HUES64 (cell line): ENCODE data around the gene HSDL1.

Experiments
- H3K27ac ChIP-seq: 2 replicates; pipeline ENCODE4 v1.7.0; 2013; ENCODE audit warnings: low read depth, low read length, inconsistent platforms
- H3K27me3 ChIP-seq: 2 replicates; pipeline ENCODE4 v1.6.1; 2013; ENCODE audit warnings: mild to moderate bottlenecking, low read length; ENCODE audit not compliant: insufficient read depth
- H3K36me3 ChIP-seq: 2 replicates; pipeline ENCODE4 v1.6.1; 2013; ENCODE audit warnings: mild to moderate bottlenecking, low read length; ENCODE audit not compliant: insufficient read depth
- H3K4me1 ChIP-seq: 2 replicates; pipeline ENCODE4 v1.6.1; 2013; ENCODE audit warnings: mild to moderate bottlenecking, low read length, moderate library complexity; ENCODE audit not compliant: insufficient read depth
- H3K4me3 ChIP-seq: 2 replicates; pipeline ENCODE4 v1.5.1; 2013; ENCODE audit warnings: mild to moderate bottlenecking, low read length, moderate library complexity
- H3K9ac ChIP-seq: 2 replicates; pipeline ENCODE4 v1.6.1; 2013; ENCODE audit warnings: mild to moderate bottlenecking, low read depth, low read length
- H3K9me3 ChIP-seq: 2 replicates; pipeline ENCODE4 v1.6.1; 2013; ENCODE audit warnings: low read depth, low read length; ENCODE audit not compliant: insufficient read depth
- WGBS: fragments of 150-250, 120-280 bp; methylation state at CpG from one replicate; pipeline ENCODE4 v1.1.7; 2013; ENCODE audit warnings: missing lambda C conversion rate; 5-methylcytosine and 5-hydroxymethylcytosine counted together

HSDL1 gene

GRCh38 chr16:84169765-84170310 is 24.9 kb upstream of the HSDL1 start:
- H3K27me3 ChIP-seq = peaks cover 1% of the 10 kb centered on the region; the same call in 1 of the 2 replicates
- 87% methylated on average over 11 of the region's 11 CpGs for WGBS
- no peaks in the 10 kb centered on the region for H3K9me3 ChIP-seq

GRCh38 chr16:84166796-84167695 is 22.1 kb upstream of the HSDL1 start:
- Histone ChIP-seq H3K27ac (no peak overlapping the region), H3K4me1 (no peaks in the 10 kb centered on the region), H3K9me3 (no peaks in the 10 kb centered on the region), H3K4me3 (no peak overlapping the region), H3K27me3 (peaks cover 3% of the 10 kb centered on the region; the same call in 1 of the 2 replicates), H3K9ac (no peak overlapping the region), H3K36me3 (no peaks in the 10 kb centered on the region)
- WGBS = 88% methylated on average over 13 of the region's 13 CpGs

More at GRCh38 chr16:84169765-84170310, 24.9 kb upstream of the HSDL1 start:
- no peak overlapping the region for H3K27ac ChIP-seq
- H3K9ac ChIP-seq = no peak overlapping the region
- no peaks in the 10 kb centered on the region for H3K36me3 ChIP-seq
- no peaks in the 10 kb centered on the region for H3K4me1 ChIP-seq
- no peak overlapping the region for H3K4me3 ChIP-seq

DNA sequence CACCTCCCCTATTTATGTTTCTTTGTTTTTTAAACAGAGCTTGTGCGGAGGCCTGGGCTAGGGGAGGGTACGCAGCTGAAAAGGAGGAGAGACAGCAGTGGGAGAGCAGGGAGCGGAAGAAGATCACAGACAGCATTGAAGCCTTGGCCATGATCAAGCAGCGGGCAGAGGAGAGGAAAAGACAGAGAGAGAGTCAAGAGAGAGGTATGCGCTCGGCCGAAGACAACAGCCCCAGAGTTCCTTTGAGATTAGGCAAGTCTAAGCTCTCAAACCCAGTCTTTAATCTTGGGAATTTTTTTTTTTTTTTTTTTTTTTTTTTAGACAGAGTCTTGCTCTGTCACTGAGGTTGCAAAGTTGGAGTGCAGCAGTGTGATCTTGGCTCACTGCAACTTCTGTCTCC is 20.8 kb upstream of the HSDL1 start:
- Histone ChIP-seq H3K9ac (no peak overlapping the region), H3K27ac (no peak overlapping the region), H3K9me3 (no peaks in the 10 kb centered on the region), H3K27me3 (peaks cover 3% of the 10 kb centered on the region; the same call in 1 of the 2 replicates), H3K36me3 (no peaks in the 10 kb centered on the region), H3K4me1 (no peaks in the 10 kb centered on the region), H3K4me3 (no peak overlapping the region)
- 89% methylated on average over 7 of the region's 7 CpGs for WGBS

DNA sequence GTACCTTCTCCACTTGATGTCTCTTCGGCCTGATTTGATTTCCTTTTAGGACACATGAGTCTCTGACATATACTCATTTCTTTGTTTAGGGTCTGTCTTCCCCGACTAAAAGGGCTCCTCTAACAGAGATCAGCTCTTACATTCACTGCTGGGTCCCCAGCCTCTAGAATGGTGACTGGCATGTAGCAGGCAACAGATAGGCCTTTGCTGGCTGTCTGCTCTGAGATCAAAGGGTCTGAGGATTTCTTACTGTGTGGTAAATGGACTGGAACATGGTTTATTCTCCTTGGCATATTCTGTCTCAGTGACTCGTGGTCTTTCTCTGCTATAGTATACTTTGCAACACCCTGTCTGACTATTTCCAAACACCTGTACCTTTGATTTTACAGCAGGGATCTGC is 16.8 kb upstream of the HSDL1 start:
- H3K27me3 ChIP-seq = peaks cover 3% of the 10 kb centered on the region; the same call in 1 of the 2 replicates
- no peak overlapping the region for H3K4me3 ChIP-seq
- H3K4me1 ChIP-seq = no peaks in the 10 kb centered on the region
- H3K9ac ChIP-seq = no peak overlapping the region
- H3K36me3 ChIP-seq = no peaks in the 10 kb centered on the region
- H3K9me3 ChIP-seq = no peaks in the 10 kb centered on the region
- WGBS = 83% methylated on average over 3 of the region's 3 CpGs
- no peak overlapping the region for H3K27ac ChIP-seq

DNA sequence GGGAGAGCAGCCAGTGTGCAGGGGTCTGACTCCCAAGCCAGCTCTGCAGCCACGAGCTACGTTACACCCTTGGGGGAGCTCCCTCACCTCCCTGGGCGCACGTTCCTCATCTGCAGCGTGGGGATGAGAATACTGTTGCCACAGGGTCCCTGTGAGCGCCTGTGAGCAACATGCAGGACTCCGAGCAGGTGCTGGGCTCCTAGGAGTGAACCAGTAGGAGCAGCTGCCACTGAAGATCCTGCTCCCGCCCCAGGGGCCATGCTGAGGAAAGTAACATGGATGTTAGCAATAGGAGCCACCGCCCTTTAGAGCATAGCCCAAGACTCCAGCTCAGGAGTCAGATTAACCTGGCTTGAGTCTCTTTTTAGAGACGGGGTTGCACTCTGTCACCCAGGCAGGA is 16.1 kb upstream of the HSDL1 start:
- Histone ChIP-seq H3K36me3 (no peaks in the 10 kb centered on the region), H3K27me3 (peaks cover 3% of the 10 kb centered on the region; the same call in 1 of the 2 replicates), H3K9ac (no peak overlapping the region), H3K4me1 (no peaks in the 10 kb centered on the region), H3K27ac (no peak overlapping the region), H3K4me3 (no peak overlapping the region), H3K9me3 (no peaks in the 10 kb centered on the region)
- WGBS = 87% methylated on average over 10 of the region's 10 CpGs

GRCh38 chr16:84159800-84160199 is 14.8 kb upstream of the HSDL1 start:
- H3K9me3 ChIP-seq = no peaks in the 10 kb centered on the region
- H3K27me3 ChIP-seq = peaks cover 1% of the 10 kb centered on the region; the same call in 1 of the 2 replicates
- H3K4me3 ChIP-seq = no peak overlapping the region
- H3K4me1 ChIP-seq = no peaks in the 10 kb centered on the region
- WGBS = 83% methylated on average over 1 of the region's 1 CpG
- no peaks in the 10 kb centered on the region for H3K36me3 ChIP-seq
- H3K9ac ChIP-seq = no peak overlapping the region
- H3K27ac ChIP-seq = no peak overlapping the region

DNA sequence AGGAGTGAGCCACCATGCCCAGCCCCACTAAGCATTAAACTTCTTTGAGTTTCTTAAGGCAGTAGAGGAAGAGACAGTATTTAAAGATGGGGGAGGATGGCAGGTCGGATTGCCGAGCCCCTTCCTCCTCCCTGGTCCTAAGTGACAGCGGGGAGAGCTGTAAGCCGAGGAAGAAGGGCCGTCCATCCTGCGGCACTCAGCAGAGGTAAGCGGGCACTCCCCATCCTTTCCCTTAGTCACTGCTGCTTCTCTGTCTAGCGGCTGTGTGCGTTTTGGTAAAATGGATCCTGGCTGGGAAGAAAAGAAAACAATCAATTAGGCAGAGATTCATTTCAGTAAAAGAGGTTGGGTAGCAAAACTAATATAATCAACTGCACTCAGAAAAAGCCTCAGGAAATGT is 14.0 kb upstream of the HSDL1 start:
- Histone ChIP-seq H3K36me3 (no peaks in the 10 kb centered on the region), H3K27ac (no peak overlapping the region), H3K27me3 (no peaks in the 10 kb centered on the region), H3K9me3 (no peaks in the 10 kb centered on the region), H3K4me1 (peaks cover under 1% of the 10 kb centered on the region; the same call in 1 of the 2 replicates), H3K9ac (no peak overlapping the region), H3K4me3 (no peak overlapping the region)
- WGBS = 79% methylated on average over 7 of the region's 9 CpGs

GRCh38 chr16:84156342-84156784 is 11.4 kb upstream of the HSDL1 start:
- no peaks in the 10 kb centered on the region for H3K27me3 ChIP-seq
- 88% methylated on average over 5 of the region's 5 CpGs for WGBS
- H3K36me3 ChIP-seq = no peaks in the 10 kb centered on the region
- H3K9me3 ChIP-seq = no peaks in the 10 kb centered on the region
- no peak overlapping the region for H3K27ac ChIP-seq
- H3K9ac ChIP-seq = no peak overlapping the region
- no peak overlapping the region for H3K4me3 ChIP-seq
- peaks cover 8% of the 10 kb centered on the region; the same call in 1 of the 2 replicates for H3K4me1 ChIP-seq

- no peaks in the 10 kb centered on the region for H3K9me3 ChIP-seq
- WGBS = 93% methylated on average over 5 of the region's 6 CpGs
- no peaks in the 10 kb centered on the region for H3K36me3 ChIP-seq
- no peak overlapping the region for H3K4me3 ChIP-seq
- peaks cover 8% of the 10 kb centered on the region; the same call in 1 of the 2 replicates for H3K4me1 ChIP-seq
- H3K9ac ChIP-seq = no peak overlapping the region
- H3K27me3 ChIP-seq = no peaks in the 10 kb centered on the region
- H3K27ac ChIP-seq = no peak overlapping the region
Measured at GRCh38 chr16:84155771-84156170, 10.8 kb upstream of the HSDL1 start.

DNA sequence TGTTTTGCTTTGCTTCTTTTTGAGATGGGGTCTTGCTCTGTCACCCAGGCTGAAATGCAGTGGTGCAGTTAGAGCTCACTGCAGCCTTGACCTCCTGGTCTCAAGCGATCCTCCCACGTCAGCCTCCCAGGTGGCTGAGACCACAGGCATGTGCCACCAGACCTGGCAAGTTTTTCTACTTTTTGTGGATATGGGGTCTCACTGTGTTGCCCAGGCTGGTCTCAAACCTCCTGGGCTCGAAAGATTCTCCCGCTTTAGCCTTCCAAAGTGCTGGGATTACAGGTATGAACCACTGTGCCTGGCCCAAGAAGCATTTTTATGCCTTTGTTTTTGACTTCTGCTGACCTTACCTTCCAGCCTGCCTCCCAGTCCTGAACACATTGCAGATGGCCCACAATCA is 10.2 kb upstream of the HSDL1 start:
- Histone ChIP-seq H3K36me3 (no peaks in the 10 kb centered on the region), H3K27me3 (no peaks in the 10 kb centered on the region)
- 91% methylated on average over 4 of the region's 4 CpGs for WGBS

DNA sequence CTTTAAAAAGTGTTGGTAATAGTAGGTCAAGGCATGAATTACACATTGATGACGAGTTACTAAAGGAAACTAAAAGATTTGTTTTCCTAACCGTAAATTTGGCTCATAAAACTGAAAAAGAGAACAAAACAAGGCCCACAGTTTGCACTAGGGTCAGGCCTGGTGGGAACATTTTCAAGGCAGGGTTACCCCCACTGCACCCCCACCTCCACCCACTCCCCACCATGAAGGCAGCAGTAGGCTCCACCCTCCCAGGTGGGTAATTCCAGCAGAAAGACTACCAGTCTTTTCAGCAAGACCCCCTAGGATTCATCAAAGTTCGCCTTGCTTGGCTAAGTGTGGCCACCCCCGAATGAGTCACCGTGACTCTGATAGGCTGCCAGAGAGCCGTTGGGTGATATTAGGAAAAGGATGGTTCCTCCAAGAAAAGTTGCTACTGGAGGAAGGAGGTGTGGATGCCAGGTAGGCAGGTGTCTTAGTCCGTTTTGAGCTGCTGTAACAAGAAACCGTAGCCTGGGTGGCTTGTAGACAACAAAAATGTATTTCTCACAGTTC is 8.8 kb upstream of the HSDL1 start:
- WGBS = 73% methylated on average over 8 of the region's 8 CpGs

More for the DNA sequence above, 10.2 kb upstream of the HSDL1 start:
- Histone ChIP-seq H3K9me3 (no peaks in the 10 kb centered on the region), H3K4me3 (no peak overlapping the region), H3K4me1 (peaks cover 8% of the 10 kb centered on the region; the same call in 1 of the 2 replicates), H3K27ac (no peak overlapping the region), H3K9ac (no peak overlapping the region)

More for the DNA sequence above, 8.8 kb upstream of the HSDL1 start:
- no peak overlapping the region for H3K9ac ChIP-seq
- H3K36me3 ChIP-seq = no peaks in the 10 kb centered on the region
- no peak overlapping the region for H3K27ac ChIP-seq
- H3K9me3 ChIP-seq = no peaks in the 10 kb centered on the region
- no peak overlapping the region for H3K4me3 ChIP-seq
- H3K27me3 ChIP-seq = no peaks in the 10 kb centered on the region
- H3K4me1 ChIP-seq = peaks cover 8% of the 10 kb centered on the region; the same call in 1 of the 2 replicates
